ENCODE measurements around the gene IER3IP1. TPM values are rescaled to one million over a fixed set of nuclear protein-coding genes. Genes with fewer than 3 reads are reported as not detected.

The IER3IP1 gene
- total RNA-seq, 1 experiment from 2014 or later, result 7.6 TPM

- H3K27ac ChIP-seq (ENCODE audit: insufficient read length, low read depth, low read length), result no peak overlapping the region
- no peak overlapping the region for H2BK120ac ChIP-seq (ENCODE audit: low read depth, low read length, poor library complexity, severe bottlenecking)
- H3K4me2 ChIP-seq (ENCODE audit: insufficient read depth, insufficient read length, low read length), result no peak overlapping the region
- H2AK5ac ChIP-seq (ENCODE audit: insufficient read length, low read length), result no peak overlapping the region
- no peaks in the 10 kb centered on the region for H3K9me3 ChIP-seq (ENCODE audit: control insufficient read depth, low read depth, low read length)
- no peaks in the 10 kb centered on the region for H3K27me3 ChIP-seq (ENCODE audit: insufficient read depth, low read length)
- peaks cover 16% of the 10 kb centered on the region; the same call in 1 of the 2 replicates for H3K79me2 ChIP-seq (ENCODE audit: insufficient read depth, low read length)
- peaks cover 13% of the 10 kb centered on the region for H3K79me1 ChIP-seq (ENCODE audit: insufficient read depth, low read depth, low read length, poor library complexity, severe bottlenecking)
- H4K8ac ChIP-seq (replicated peaks; ENCODE audit: insufficient read length, low read depth, low read length), result no peak overlapping the region
- Mint-ChIP-seq H3K27me3 (ENCODE audit: low read depth) (peaks cover 1% of the 10 kb centered on the region), H3K9me3 (no peaks in the 10 kb centered on the region), H3K27ac (no peak overlapping the region), H3K4me3 (no peak overlapping the region), H3K4me1 (peaks cover 16 to 18% of the 10 kb centered on the region in 2 experiments), H3K36me3 (ENCODE audit: insufficient read depth in 1 of 3, low read depth in 3 of 3) (peaks cover 0 to 9% (median 4%) of the 10 kb centered on the region in 3 experiments; a peak in 1 of 7 replicates)
- H3K14ac ChIP-seq (ENCODE audit: insufficient read depth, low read length), result no peak overlapping the region
- no peak overlapping the region for H2BK15ac ChIP-seq (ENCODE audit: low read depth, low read length)
- peaks cover 2% of the 10 kb centered on the region; the same call in 1 of the 2 replicates for H3K4me1 ChIP-seq (ENCODE audit: insufficient read depth, low read length)
- no peak overlapping the region for H4K91ac ChIP-seq (ENCODE audit: insufficient read length, low read depth, low read length)
- H3K23me2 ChIP-seq (ENCODE audit: insufficient read length, low read depth, low read length, poor library complexity, severe bottlenecking), result peaks cover 15% of the 10 kb centered on the region
- no peak overlapping the region for H3K23ac ChIP-seq (ENCODE audit: insufficient read length, low read depth, low read length)
- H4K20me1 ChIP-seq (ENCODE audit: control insufficient read depth, insufficient read depth, insufficient read length), result peaks cover 2% of the 10 kb centered on the region
- H2BK20ac ChIP-seq (ENCODE audit: low read depth, low read length, poor library complexity, severe bottlenecking), result no peak overlapping the region
- no peak overlapping the region for H2BK12ac ChIP-seq (ENCODE audit: insufficient read length, low read depth, low read length)
- no peak overlapping the region for H2AFZ ChIP-seq (ENCODE audit: low read length)
- H2BK5ac ChIP-seq (ENCODE audit: insufficient read length, low read length), result no peak overlapping the region
- no peak overlapping the region for H3T11ph ChIP-seq (ENCODE audit: low read length)
- no peak for DNase-seq
- no peak overlapping the region for H3K4ac ChIP-seq (ENCODE audit: low read depth, low read length)
- no peak overlapping the region for H3K18ac ChIP-seq (ENCODE audit: insufficient read length, low read depth, low read length)
- TF ChIP-seq, protein P1, sequence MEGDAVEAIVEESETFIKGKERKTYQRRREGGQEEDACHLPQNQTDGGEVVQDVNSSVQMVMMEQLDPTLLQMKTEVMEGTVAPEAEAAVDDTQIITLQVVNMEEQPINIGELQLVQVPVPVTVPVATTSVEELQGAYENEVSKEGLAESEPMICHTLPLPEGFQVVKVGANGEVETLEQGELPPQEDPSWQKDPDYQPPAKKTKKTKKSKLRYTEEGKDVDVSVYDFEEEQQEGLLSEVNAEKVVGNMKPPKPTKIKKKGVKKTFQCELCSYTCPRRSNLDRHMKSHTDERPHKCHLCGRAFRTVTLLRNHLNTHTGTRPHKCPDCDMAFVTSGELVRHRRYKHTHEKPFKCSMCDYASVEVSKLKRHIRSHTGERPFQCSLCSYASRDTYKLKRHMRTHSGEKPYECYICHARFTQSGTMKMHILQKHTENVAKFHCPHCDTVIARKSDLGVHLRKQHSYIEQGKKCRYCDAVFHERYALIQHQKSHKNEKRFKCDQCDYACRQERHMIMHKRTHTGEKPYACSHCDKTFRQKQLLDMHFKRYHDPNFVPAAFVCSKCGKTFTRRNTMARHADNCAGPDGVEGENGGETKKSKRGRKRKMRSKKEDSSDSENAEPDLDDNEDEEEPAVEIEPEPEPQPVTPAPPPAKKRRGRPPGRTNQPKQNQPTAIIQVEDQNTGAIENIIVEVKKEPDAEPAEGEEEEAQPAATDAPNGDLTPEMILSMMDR (conservative IDR thresholded peaks at IDR 0.05), result no peak
- no peak overlapping the region for H4K5ac ChIP-seq (ENCODE audit: insufficient read length, low read depth, low read length)
- no peak overlapping the region for H3K9ac ChIP-seq (ENCODE audit: extremely low read depth, insufficient read length, low read length)
- no peak overlapping the region for H3K56ac ChIP-seq (ENCODE audit: insufficient read length, low read depth, low read length)
- no CpG with 5 or more reads among the region's 3 CpGs for WGBS (ENCODE audit: extremely low coverage, insufficient read length, low lambda C conversion rate)
Measured at GRCh38 chr18:47146206-47146605, 30.0 kb downstream of the IER3IP1 start.
